CD4-positive, alpha-beta T cell (primary cell): ENCODE measurements around the gene CDC45. TPM values are rescaled to one million over a fixed set of nuclear protein-coding genes. Genes with fewer than 3 reads are reported as not detected.

Experiments
- ATAC-seq: fragments of 200-7000 bp; cut with Tn5 transposase; one replicate; pipeline ENCODE4 v1.10.0; 2022; ENCODE audit warnings: mild to moderate bottlenecking; ENCODE audit not compliant: poor library complexity
- CTCF ChIA-PET: fragments of 350-600 bp; sonication (Branson Sonifier 250); formaldehyde crosslinking; loops from one replicate; lab custom pipeline; 2021; ENCODE audit warnings: antibody characterized with exemption, inconsistent platforms; lab: Charles Lee
- POLR2A ChIA-PET: fragments of 350-600 bp; sonication (Branson Sonifier 250); formaldehyde crosslinking; loops from one replicate; lab custom pipeline; 2021; ENCODE audit warnings: antibody characterized with exemption, inconsistent platforms; lab: Charles Lee
- DNase-seq, 14 experiments: peaks; one replicate each; pipeline ENCODE4 v3.0.0-alpha.2; 2013 to 2020; ENCODE audit warnings: mixed read lengths in 2 of 14
- H3K27ac ChIP-seq, 2 donors: one replicate each; pipeline versions ENCODE4 v1.5.1 to v1.7.0; 2013; ENCODE audit warnings: low read length in 2 of 2, low read depth in 1 of 2, mild to moderate bottlenecking in 1 of 2
- H3K27me3 ChIP-seq, 2 experiments: 1 replicate in 1 of 2; 2 replicates in 1 of 2; pipeline versions ENCODE4 v1.6.1 to v1.7.0; 2013; ENCODE audit warnings: low read length in 2 of 2, control low read depth in 1 of 2, mild to moderate bottlenecking in 1 of 2, moderate library complexity in 1 of 2; ENCODE audit not compliant: insufficient read depth in 2 of 2, control insufficient read depth in 1 of 2
- H3K36me3 ChIP-seq: one replicate; pipeline ENCODE4 v1.6.1; 2013; ENCODE audit warnings: low read length, control low read depth; ENCODE audit not compliant: insufficient read depth
- H3K4me1 ChIP-seq: one replicate; pipeline ENCODE4 v1.6.1; 2013; ENCODE audit warnings: low read length, control low read depth; ENCODE audit not compliant: insufficient read depth
- H3K4me3 ChIP-seq: one replicate; pipeline ENCODE4 v1.5.1; 2013; ENCODE audit warnings: mild to moderate bottlenecking, low read length, moderate library complexity
- H3K9me3 ChIP-seq, 2 experiments: 1 replicate in 1 of 2; 2 replicates in 1 of 2; pipeline versions ENCODE4 v1.6.1 to v1.7.0; 2013; ENCODE audit warnings: low read length in 2 of 2, mild to moderate bottlenecking in 2 of 2, control low read depth in 1 of 2, moderate library complexity in 1 of 2; ENCODE audit not compliant: control insufficient read depth in 1 of 2, insufficient read depth in 1 of 2
- H3K27ac Mint-ChIP-seq: one replicate; pipeline ENCODE4 v1.8.0; 2020; ENCODE audit warnings: mixed read lengths
- H3K27me3 Mint-ChIP-seq: one replicate; pipeline ENCODE4 v1.8.0; 2021; ENCODE audit warnings: mixed read lengths
- H3K36me3 Mint-ChIP-seq: one replicate; pipeline ENCODE4 v1.8.0; 2021; ENCODE audit warnings: low read depth, mixed read lengths
- H3K4me1 Mint-ChIP-seq: one replicate; pipeline ENCODE4 v1.8.0; 2021; ENCODE audit warnings: low read depth, mixed read lengths
- H3K4me3 Mint-ChIP-seq: one replicate; pipeline ENCODE4 v1.8.0; 2020; ENCODE audit warnings: mild to moderate bottlenecking, mixed read lengths
- H3K9me3 Mint-ChIP-seq: one replicate; pipeline ENCODE4 v1.8.0; 2020; ENCODE audit warnings: mixed read lengths
- CTCF ChIP-seq: fragments of 200-600 bp; IDR thresholded peaks from one replicate; pipeline ENCODE4 v1.8.0; 2022; ENCODE audit warnings: antibody characterized with exemption, mild to moderate bottlenecking
- intact Hi-C, 2 experiments: fragments of 100-400 bp; cut with DNase I in 1 of 2; cut with micrococcal nuclease in 1 of 2; formaldehyde crosslinking; loops; one replicate each; pipeline versions ENCODE4 v1.15.1 to v1.9.0; 2023 to 2025; cut with DNase I, micrococcal nuclease
- total RNA-seq, 174 experiments: library from RNA in 2 of 174; stranded (reverse) in 2 of 174; gene quantifications; one replicate each; pipeline ENCODE4 v1.2.3 and lab custom pipeline; 2021 to 2026

The CDC45 gene
- total RNA-seq, 2 experiments from 2014 or later: 0.75 to 0.82 TPM

GRCh38 chr22:19569976-19570375 is 90.3 kb downstream of the CDC45 start:
- Mint-ChIP-seq H3K27me3 (no peaks in the 10 kb centered on the region), H3K36me3 (no peaks in the 10 kb centered on the region), H3K27ac (no peak overlapping the region), H3K4me1 (no peaks in the 10 kb centered on the region), H3K9me3 (no peaks in the 10 kb centered on the region), H3K4me3 (no peak overlapping the region)
- ATAC-seq (no peak), DNase-seq (no peak)
- Histone ChIP-seq H3K4me3 (no peak overlapping the region), H3K27me3 (peaks cover 0 to 3% of the 10 kb centered on the region in 2 experiments), H3K36me3 (no peaks in the 10 kb centered on the region), H3K9me3 (no peaks in the 10 kb centered on the region), H3K4me1 (no peaks in the 10 kb centered on the region), H3K27ac (no peak overlapping the region)
- intact Hi-C loops: loop anchor here in 1 of 2 experiments (10.0 kb wide), 1 partner anchor 65 kb away; no protein-coding TSS in a partner anchor
- ChIA-PET POLR2A (no interaction called here), CTCF (no interaction called here)
- no peak for TF ChIP-seq CTCF

Other genes starting within 250 kb of the CDC45 start
- gene CLTCL1, start 188.2 kb upstream of the CDC45 start, total RNA-seq: 1 to 10 TPM in 1 of 2 experiments, under 1 TPM in 1; 0.52 to 1.5 TPM
- 10 to 100 TPM; 15.2 to 15.5 TPM for gene HIRA, start 48.2 kb upstream of the CDC45 start, total RNA-seq
- gene MRPL40, start 47.4 kb upstream of the CDC45 start, total RNA-seq: 10 to 100 TPM; 10.7 to 11.3 TPM
- 10 to 100 TPM; 30.2 to 32.6 TPM for gene C22orf39, start 32.2 kb upstream of the CDC45 start, total RNA-seq
- 10 to 100 TPM; 68.5 to 77.4 TPM for gene UFD1, start 727 bp upstream of the CDC45 start, total RNA-seq
- not detected for gene CLDN5, start 44.5 kb downstream of the CDC45 start, total RNA-seq
- gene SEPTIN5, start 234.6 kb downstream of the CDC45 start, total RNA-seq: under 1 TPM; 0.71 to 0.75 TPM
- gene GP1BB, start 243.6 kb downstream of the CDC45 start, total RNA-seq: under 1 TPM in 1 of 2 experiments, not detected in 1; 0.22 TPM